T1000 (cell line): Measurements from ENCODE around the gene CTDSPL.
A peak's percentile ranks its signal among the peaks of the same experiment; 100 is the strongest.
"Not testable (repeated sequence)": the region's sequence is repeated elsewhere in the genome, so short reads cannot be mapped to it uniquely, and the experiment has no call there.

Experiments
- DNase-seq: peaks from one replicate; lab custom pipeline; 2025; ENCODE audit warnings: mixed read lengths; lab: John Stamatoyannopoulos, UW

The CTDSPL gene, protein sequence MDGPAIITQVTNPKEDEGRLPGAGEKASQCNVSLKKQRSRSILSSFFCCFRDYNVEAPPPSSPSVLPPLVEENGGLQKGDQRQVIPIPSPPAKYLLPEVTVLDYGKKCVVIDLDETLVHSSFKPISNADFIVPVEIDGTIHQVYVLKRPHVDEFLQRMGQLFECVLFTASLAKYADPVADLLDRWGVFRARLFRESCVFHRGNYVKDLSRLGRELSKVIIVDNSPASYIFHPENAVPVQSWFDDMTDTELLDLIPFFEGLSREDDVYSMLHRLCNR

DNA sequence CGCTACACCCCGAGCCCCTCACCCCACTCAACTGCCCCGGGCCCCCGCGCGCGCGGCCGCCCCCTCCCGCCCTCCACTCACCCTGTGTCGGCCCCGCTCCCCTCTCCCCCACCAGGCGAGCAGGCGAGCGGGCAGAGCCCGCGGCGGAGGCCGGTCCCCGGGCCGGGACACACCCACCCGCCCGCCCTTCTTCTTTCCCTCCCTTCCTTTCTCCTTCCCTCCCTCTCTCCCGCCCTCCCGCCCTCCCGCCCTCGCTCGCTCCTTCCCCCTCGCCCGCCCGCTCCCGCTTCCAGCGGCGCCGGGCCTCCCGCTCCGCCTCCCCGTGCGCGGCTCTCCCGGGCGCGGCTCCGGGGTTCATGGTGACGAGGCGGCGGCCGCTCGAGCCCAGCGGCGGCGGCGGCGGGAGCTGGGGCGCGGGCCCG is at the start of gene CTDSPL:
TSS of gene CTDSPL (plus strand) at position 261 of the 422 bp plus-strand sequence. CDS start 320 bp downstream, outside the sequence.
- DNase-seq: peak; percentile 38

DNA sequence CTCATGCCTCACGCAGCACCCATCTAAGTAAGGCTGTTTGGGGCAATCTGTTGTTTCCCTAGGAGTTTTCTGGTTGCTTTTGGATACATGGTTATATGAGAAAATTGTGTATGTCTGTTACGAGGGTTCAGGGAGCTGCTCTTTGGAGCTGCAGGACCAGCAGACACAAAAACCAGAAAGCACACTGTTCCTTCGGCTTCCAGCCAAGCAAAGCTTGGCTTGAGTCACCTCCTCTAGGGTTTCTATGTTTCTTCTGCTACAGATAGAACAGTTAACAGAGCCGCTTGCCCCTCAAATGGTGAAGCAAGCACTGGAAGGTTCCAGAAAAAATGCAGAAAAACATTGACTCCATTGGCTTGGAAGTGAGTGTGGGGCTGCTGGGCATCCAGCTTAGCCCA is 49.2 kb upstream of the CTDSPL start:
- no peak for DNase-seq

DNA sequence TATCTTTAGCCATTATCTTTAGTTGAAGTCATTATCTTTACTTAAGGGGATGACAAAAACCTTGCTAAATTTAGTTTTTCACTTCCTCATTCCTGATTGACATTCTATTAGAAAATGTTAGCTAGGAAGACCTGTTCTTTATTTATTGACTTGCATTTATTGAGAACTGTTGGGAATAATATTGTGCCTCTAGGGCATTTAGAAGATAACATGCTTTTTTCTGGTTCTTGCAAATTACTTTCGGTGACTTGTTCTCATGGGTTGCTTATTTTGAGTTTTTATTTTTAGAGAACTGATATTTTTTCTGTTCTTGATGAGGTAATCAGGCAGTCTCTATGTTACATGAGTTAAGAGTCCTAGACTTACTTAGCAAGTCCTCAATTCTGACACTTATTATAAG is 48.3 kb upstream of the CTDSPL start:
- no peak for DNase-seq

DNA sequence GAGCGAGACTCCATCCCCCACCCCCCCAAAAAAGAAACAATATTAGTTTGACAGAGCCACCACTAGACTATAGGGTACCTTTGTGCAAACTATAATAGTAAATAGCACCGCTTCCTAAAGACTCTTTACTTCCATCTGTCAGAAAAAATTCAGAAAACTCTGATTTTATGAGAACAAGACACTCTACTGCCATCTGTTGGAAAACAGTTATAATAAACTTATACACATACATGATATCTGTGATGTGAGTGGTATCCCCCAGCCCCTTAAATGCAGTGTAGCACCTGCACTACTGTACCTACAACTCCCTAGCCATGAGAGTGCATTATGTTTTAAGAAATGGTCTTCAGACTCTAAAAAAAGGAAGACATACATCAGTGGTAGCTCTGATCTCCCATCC is 47.1 kb upstream of the CTDSPL start:
- DNase-seq: no peak

DNA sequence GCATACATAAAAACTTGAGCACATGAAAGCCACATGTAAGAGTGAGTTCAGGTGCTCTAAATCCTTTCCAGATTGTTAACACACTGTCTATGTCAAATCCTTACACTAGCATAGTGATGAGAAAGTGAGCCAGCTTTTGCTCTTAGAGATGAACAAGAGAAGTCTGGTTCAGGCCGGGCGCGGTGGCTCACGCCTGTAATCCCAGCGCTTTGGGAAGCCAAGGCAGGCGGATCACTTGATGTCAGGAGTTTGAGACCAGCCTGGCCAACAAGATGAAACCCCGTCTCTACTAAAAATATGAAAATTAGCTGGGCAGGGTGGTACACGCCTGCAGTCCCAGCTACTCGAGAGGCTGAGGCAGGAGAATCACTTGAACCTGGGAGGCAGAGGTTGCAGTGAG is 46.5 kb upstream of the CTDSPL start:
- not testable (repeated sequence) for DNase-seq

DNA sequence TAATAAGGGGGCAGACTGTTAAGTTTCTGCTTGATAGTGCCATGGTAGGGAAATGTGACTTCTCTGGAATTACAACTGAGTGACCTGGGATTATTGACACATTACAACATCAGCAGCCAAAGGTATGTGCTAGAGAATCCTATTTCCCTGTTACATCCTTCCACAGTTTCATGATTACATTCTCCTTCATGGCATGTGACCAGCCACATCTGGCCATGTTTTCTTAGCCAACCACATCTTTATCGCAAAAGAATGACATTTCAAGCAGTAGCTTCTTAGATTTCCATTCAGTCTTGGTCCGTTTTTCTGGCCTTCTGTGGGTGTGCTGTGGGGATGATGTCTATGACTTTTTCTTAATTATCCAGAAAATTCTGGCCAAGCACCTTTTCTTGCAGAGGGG is 45.4 kb upstream of the CTDSPL start:
- no peak for DNase-seq

DNA sequence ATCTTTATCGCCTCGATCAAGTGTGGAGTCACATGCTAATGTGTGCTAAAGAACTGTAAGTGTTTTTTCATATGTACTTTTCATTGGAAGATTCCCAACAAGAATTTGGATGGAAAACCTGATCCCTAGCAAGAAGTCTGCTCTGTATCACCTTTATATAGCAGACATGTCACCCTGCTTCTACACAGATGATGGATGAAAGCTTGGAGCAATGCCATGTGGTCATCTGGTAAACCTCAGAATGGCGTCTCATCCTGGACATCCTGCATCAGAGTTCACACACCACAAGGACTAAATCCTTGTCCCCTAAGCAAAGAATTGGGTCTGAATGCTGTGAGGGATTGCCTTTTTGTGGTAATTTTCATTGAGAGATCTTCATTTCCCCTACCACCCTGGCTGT is 42.1 kb upstream of the CTDSPL start:
- no peak for DNase-seq

DNA sequence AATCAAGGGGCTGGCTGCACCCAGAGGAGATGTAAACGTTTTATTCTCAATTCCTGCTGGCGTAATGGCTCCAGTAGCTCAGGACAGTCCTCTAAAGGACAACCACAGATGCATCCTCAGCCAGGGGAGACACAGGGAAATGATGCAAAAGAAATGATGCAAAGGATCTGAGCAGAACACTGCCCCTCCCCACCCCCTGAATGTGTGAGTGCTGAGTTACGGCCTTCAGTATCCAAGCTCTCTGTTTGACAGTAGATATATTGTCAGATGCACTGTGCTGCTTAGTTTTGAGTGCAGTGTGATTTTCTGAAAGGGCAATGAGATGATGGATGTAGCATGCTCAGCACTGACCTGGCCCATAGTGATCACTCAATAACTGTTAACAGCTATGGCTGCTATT is 41.4 kb upstream of the CTDSPL start:
- no peak for DNase-seq

DNA sequence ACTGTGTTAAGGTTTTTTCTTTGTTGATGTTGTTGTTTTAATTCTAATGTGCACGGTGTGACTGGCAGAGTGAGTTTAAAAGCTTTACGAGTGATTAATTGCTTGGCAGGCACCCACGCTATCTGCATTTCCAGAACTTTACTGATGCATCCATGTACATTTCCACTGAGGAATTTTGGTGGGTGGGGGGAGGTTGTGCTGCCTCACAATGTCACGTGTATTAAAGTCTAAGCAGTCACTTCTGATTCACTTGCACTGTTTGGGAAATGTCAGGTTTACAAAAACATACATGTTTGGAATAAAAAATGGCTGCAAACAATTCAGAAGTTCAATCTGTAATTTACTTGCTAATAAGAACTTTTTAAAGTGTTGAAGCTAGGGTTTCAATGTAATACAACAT is 38.5 kb upstream of the CTDSPL start:
- no peak for DNase-seq

DNA sequence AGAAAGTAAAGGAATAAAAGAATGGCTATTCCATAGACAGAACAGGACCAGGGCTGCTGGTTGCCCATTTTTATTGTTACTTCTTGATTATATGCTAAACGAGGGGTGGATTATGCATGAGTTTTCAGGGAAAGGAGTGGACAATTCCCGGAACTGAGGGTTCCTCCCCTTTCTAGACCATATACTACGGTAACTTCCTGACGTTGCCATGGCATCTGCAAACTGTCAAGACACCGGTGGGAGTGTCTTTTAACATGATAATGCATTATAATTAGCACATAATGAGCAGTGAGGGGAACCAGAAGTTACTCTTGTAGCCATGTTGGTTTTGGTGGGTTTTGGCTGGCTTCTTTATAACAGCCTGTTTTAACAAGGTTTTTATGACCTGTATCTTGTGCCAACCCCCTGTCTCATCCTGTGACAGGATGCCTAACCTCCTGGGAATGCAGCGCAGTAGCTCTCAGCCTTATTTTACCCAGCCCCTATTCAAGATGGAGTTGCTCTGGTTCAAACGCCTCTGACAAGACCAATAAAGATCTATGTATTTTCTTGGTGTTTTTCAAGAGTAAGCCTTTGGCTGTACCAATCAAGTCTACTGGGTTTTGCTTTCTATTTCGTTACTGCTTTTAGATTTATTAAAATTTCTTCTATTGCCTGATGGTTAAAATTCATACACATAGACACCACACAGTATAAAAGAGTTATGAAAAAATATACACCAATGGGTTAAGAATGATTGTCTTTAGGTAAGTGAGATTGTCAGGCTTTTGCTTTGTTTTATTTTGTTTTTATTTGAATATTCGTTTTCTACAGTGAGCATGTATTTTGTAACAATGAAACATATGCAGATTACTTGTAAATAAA is 37.4 kb upstream of the CTDSPL start:
- no peak for DNase-seq

DNA sequence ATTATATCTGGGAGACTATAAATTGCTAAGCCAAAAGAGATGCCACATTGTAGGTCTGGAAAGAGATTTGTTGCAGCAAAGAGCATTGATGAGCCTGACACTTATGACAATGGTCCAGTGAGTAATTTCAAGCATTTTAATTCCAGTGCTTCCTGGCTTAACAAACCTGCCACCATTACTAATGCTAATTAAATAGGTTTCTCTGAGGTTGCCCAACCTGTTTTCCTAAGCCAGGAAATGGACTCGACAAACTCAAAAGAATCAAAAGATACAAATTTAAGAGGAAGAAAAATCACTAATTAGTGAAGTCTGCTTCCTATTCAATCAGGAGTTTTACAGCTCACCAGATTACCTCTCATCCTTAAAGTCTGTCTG is 36.7 kb upstream of the CTDSPL start:
- DNase-seq: no peak

DNA sequence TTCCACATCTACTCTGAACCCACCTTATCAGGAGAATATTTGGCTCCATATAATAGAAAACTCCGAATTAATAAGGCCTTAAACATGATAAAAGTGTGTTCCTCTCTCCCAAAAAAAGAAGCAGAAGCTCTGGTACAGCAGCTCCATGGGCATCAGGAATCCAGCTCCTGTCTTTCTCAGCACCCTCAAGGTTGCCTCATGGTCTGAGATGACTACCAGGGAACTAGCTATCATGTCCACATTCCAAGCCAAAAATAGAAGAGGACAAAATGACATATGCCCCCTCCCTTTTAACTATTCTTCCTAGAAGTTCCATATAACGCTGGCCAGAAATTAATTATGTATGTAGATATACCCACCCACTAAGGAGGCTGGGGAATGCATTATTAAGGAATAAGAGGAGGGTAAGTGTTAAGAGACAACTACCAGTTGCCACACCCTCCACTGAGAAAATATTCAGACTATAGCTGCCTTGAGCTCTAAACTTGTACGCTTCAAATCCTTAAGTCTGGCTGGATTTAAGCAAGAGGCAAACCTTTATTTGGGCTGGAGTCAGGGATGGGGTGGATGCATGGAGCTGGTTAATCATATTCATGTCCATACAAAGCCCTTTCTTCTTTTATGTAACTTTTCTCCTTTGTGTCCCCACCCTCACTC is 35.8 kb upstream of the CTDSPL start:
- DNase-seq: no peak

DNA sequence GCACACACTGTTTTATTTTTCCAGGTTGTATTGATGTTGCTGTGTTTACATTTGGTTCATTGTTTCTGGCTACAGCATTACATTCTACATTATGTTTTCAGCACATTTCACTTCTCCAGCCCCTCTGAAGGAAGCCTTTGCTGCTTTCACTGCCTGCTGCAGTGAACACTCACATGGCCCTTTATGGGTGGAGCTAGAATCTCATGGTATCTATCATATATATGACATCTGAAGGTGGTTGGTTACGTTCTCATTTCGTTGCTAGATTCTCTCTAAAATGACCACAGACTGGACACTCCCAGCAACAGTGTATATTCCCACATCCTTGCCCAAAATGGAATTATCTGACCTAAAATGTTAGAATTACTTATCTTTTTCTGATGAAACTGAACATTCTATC is 35.2 kb upstream of the CTDSPL start:
- no peak for DNase-seq

DNA sequence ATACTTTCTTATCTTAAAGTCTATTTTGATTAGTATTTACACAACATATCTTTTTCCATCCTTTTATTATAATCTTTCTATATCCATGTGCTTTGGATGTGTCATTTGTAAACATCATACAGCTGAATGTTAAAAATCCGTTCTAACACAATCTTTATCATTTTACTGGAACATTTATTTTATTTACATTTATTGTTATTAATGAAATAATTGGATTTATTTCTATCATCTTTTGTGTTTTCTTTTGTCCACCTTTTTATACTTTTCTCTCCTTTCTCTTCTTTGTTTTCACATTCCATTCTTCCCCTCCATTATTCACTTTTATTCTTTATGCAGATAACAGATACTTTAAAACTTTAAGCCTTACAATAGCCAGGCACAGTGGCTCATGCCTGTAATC is 34.7 kb upstream of the CTDSPL start:
- DNase-seq: no peak

DNA sequence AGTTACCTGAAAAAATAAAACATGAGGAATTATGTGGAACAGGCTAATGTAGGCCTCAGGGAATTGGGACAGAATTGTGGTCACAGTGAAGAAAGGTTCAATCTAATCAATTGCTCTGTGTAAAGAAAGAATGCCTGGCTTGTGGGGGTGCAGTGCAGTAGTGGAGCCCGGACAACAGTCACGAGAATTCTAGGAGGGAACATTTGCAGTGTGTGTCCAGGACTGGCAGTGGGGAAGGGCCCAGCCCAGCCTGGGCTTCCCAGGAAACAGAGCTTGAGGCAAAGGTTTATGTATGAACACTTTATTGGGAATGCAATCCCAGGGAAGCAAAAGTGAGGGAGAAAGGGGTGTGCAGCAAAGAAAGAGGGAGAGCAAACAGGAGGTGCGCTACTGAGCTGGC is 29.2 kb upstream of the CTDSPL start:
- no peak for DNase-seq

DNA sequence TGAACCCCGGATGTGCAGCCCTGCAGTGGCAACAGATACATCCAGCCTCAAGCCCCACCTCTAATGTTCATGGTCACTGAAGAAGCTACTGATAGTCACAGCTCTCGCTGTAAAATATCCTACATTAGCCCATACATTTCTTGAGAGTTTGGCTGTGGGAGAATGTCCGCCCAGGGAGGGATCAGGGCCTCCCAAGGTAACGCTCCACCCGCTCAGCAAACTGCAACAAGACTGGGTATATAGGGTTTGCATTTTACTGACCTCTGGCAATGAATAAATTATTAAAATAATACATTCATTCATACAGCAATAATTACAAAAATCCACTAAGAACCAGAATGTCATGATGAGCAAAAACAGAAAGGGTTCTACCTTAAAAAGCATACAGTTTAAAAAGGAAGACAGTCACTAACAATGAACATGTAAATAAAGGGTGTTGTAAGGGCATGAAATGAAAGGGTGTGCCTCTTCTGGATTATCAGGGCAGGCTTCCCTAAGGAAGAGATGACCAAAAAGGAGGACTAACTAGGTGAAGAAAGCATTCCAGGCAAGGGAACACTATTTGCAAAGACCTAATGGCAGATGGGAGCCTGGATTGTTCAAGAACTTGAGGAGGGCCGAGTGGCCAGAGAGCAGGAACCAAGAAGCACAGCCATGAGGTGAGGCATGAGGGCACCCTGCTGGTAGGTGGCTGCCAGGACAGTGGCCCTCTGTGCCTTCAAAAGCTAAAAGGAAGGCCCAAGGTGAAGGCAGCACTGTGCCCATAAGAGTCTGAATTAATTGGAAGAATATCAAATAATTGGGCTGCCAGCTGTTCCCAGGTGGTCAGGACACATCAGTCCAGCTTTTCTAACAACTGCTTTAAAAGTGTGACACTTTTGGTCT is 28.1 kb upstream of the CTDSPL start:
- no peak for DNase-seq

DNA sequence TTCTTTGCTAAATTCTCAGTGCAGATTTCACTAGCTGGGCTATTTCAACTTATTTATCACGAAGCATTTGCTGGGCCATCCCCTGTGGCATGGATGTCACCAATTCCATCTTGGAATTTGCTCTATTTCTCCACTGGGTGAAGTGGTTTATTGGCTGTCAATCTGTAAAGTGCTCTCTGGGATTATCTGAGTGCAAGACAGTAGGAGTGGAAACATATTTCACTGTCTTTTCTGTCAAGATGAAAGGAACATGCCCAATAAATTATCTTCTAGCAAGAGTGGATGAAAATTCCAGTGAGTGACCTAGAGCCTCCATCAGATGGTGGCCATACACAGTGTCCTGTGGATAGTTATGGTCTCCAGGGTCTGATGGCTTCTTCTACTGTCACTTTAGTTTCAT is 25.1 kb upstream of the CTDSPL start:
- DNase-seq: no peak

DNA sequence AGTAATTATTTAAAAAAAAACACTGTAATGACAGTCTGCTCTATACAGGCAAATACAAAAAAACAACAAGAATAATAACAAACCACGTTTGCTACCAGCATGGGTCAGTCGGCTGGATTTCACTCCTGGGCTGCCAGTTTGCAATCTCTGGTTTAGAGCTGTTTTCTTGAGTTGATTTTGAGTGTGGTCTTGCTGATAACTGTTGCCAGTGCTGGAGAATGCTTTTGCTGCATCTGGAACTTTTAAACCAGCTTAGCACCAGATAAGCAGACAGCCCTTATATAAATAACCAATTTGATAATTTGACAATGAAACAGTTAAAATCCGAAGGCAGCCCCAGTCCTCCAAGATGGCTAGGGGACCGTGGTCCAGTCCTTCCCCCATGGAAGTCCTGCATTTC is 14.0 kb upstream of the CTDSPL start:
- DNase-seq: no peak

DNA sequence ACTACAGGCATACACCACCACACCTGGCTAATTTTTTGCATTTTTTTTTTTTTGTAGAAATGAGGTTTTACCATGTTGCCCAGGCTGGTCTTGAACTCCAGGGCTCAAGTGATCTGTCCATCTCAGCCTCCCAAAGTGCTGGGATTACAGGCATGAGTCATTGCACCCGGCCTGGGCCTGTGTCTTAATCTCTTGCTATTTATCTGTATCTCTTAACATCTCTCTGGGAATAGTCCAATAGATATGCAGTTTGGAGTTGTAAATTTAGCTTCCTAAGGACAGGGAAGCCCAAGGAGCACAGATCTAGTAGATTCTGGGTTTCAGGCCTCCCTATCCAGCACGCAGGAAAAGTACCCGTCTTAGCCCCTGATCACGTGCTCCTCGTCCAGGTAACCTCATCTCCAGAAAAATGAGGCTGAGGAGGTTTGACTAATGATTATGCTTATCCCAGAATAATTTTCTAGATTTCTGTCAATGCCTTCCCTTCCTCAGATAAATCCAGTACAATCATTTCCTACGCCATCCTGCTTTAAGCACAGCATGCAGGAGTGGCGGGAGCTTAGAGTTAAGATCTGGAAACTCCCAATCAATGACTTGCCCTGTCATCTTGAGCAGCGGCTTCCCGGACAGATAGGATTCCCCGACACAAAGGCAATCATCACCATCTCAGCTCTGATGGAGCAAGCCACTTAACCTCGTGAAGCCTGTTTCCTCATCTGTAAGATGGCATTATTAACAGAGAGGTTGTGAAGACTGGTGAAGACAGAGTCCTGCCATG is 12.3 kb upstream of the CTDSPL start:
- DNase-seq: no peak

DNA sequence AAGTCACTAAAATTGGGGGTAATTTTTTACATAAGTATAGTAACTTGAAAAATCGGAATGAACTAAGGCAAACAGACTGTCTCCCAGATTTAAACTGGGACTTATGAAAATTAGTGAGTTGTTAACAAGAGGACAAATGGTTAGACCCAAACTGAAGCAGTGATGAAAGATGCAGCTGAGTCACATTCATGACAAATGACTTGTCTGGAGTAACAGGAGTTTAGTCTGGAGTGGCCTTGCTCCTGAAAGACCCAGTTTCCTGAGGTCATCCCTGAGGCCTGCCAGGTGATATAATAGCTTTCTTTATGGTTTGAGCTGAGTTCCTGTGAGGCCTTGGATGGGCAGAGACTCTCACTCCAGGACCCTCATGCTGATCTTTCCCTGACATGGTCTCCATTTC is 9.6 kb upstream of the CTDSPL start:
- no peak for DNase-seq

DNA sequence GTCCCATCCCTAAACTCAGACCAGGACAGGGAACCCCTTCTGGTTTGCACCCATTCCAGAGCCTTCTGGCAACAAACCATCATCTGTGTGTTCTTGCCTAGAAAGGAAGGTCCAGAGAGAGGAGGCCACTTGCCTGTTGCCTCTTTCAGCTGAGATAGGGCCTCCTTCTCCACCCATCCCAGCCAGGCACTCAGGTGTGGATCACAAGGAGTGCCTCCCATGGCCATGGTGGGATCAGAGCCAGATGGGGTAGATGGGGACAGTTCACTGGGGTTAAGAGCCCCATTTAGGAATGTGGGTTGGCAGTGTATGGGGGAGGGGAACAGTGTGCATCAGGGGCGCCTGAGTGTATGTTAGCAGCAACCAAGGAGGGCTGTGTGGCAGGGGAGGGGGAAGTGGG is 8.9 kb upstream of the CTDSPL start:
- no peak for DNase-seq
